Measurements from ENCODE around the gene ATP6V1G3. TPM values are rescaled to one million over a fixed set of nuclear protein-coding genes. Genes with fewer than 3 reads are reported as not detected.
"Not testable (repeated sequence)": the region's sequence is repeated elsewhere in the genome, so short reads cannot be mapped to it uniquely, and the experiment has no call there.

ATP6V1G3 gene
- total RNA-seq, 2 donors from 2014 or later = not detected

GRCh38 chr1:198534548-198535418, 5.7 kb downstream of the ATP6V1G3 start:
- peak overlapping the region; percentile 51 for H3K4me3 Mint-ChIP-seq
- H3K36me3 Mint-ChIP-seq (ENCODE audit: low read depth) = peaks cover 3% of the 10 kb centered on the region
- ATAC-seq (peak; percentile 54), DNase-seq (no peak)
- H3K4me1 Mint-ChIP-seq = peaks cover 21% of the 10 kb centered on the region
- H3K9me3 ChIP-seq (ENCODE audit: control insufficient read depth, low read length, poor library complexity, severe bottlenecking) = no peaks in the 10 kb centered on the region
- no peaks in the 10 kb centered on the region for H3K27me3 Mint-ChIP-seq
- H3K27ac Mint-ChIP-seq = peak overlapping the region; percentile 42

GRCh38 chr1:198531891-198532290, 8.6 kb downstream of the ATP6V1G3 start:
- Mint-ChIP-seq H3K4me1 (peaks cover 15% of the 10 kb centered on the region), H3K27me3 (no peaks in the 10 kb centered on the region), H3K27ac (no peak overlapping the region), H3K36me3 (ENCODE audit: low read depth) (peaks cover 3% of the 10 kb centered on the region), H3K4me3 (no peak overlapping the region)
- ATAC-seq = no peak
- no peak for DNase-seq
- no peaks in the 10 kb centered on the region for H3K9me3 ChIP-seq (ENCODE audit: control insufficient read depth, low read length, poor library complexity, severe bottlenecking)

- peaks cover 18% of the 10 kb centered on the region for H3K4me1 Mint-ChIP-seq
- H3K27ac Mint-ChIP-seq = no peak overlapping the region
- H3K9me3 ChIP-seq (ENCODE audit: control insufficient read depth, low read length, poor library complexity, severe bottlenecking) = no peaks in the 10 kb centered on the region
- H3K27me3 Mint-ChIP-seq = no peaks in the 10 kb centered on the region
- ATAC-seq (no peak), DNase-seq (no peak)
- no peak overlapping the region for H3K4me3 Mint-ChIP-seq
- H3K36me3 Mint-ChIP-seq (ENCODE audit: low read depth) = peaks cover 3% of the 10 kb centered on the region
These were observed 9.5 kb downstream of the ATP6V1G3 start for GRCh38 chr1:198530953-198531352.

GRCh38 chr1:198529414-198529813, 11.1 kb downstream of the ATP6V1G3 start:
- no peak overlapping the region for H3K27ac Mint-ChIP-seq
- H3K4me3 Mint-ChIP-seq = no peak overlapping the region

GRCh38 chr1:198528364-198528763, 12.1 kb downstream of the ATP6V1G3 start:
- Mint-ChIP-seq H3K27ac (no peak overlapping the region), H3K4me1 (peaks cover 15% of the 10 kb centered on the region)
- ATAC-seq = no peak

More at GRCh38 chr1:198529414-198529813, 11.1 kb downstream of the ATP6V1G3 start:
- ATAC-seq (no peak), DNase-seq (no peak)
- no peaks in the 10 kb centered on the region for H3K9me3 ChIP-seq (ENCODE audit: control insufficient read depth, low read length, poor library complexity, severe bottlenecking)
- peaks cover 3% of the 10 kb centered on the region for H3K36me3 Mint-ChIP-seq (ENCODE audit: low read depth)
- peaks cover 16% of the 10 kb centered on the region for H3K4me1 Mint-ChIP-seq
- no peaks in the 10 kb centered on the region for H3K27me3 Mint-ChIP-seq

GRCh38 chr1:198524556-198524955, 15.9 kb downstream of the ATP6V1G3 start:
- DNase-seq (no peak), ATAC-seq (no peak)
- H3K9me3 ChIP-seq (ENCODE audit: control insufficient read depth, low read length, poor library complexity, severe bottlenecking) = no peaks in the 10 kb centered on the region
- no peaks in the 10 kb centered on the region for H3K27me3 Mint-ChIP-seq
- H3K27ac Mint-ChIP-seq = peak overlapping the region; percentile 93
- peak overlapping the region; percentile 89 for H3K4me3 Mint-ChIP-seq
- H3K4me1 Mint-ChIP-seq = peaks cover 39% of the 10 kb centered on the region
- no peaks in the 10 kb centered on the region for H3K36me3 Mint-ChIP-seq (ENCODE audit: low read depth)

More at GRCh38 chr1:198528364-198528763, 12.1 kb downstream of the ATP6V1G3 start:
- no peaks in the 10 kb centered on the region for H3K27me3 Mint-ChIP-seq
- peaks cover 3% of the 10 kb centered on the region for H3K36me3 Mint-ChIP-seq (ENCODE audit: low read depth)
- no peaks in the 10 kb centered on the region for H3K9me3 ChIP-seq (ENCODE audit: control insufficient read depth, low read length, poor library complexity, severe bottlenecking)
- DNase-seq = no peak
- no peak overlapping the region for H3K4me3 Mint-ChIP-seq

GRCh38 chr1:198524127-198524526, 16.4 kb downstream of the ATP6V1G3 start:
- not testable (repeated sequence) for H3K36me3 Mint-ChIP-seq (ENCODE audit: low read depth); H3K9me3 ChIP-seq (ENCODE audit: control insufficient read depth, low read length, poor library complexity, severe bottlenecking); ATAC-seq; DNase-seq; H3K27me3 Mint-ChIP-seq
- Mint-ChIP-seq H3K4me1 (peaks cover 44% of the 10 kb centered on the region), H3K4me3 (peak overlapping the region; percentile 89), H3K27ac (peak overlapping the region; percentile 93)

GRCh38 chr1:198523182-198523950, 17.1 kb downstream of the ATP6V1G3 start:
- Mint-ChIP-seq H3K27ac (peak overlapping the region; percentile 93), H3K4me1 (peaks cover 49% of the 10 kb centered on the region), H3K4me3 (peak overlapping the region; percentile 89), H3K27me3 (no peaks in the 10 kb centered on the region), H3K36me3 (ENCODE audit: low read depth) (no peaks in the 10 kb centered on the region)
- DNase-seq (no peak), ATAC-seq (peak; percentile 60)
- H3K9me3 ChIP-seq (ENCODE audit: control insufficient read depth, low read length, poor library complexity, severe bottlenecking) = no peaks in the 10 kb centered on the region

- DNase-seq (no peak), ATAC-seq (peak; percentile 39)
- H3K4me3 Mint-ChIP-seq = peak overlapping the region; percentile 83
- peak overlapping the region; percentile 93 for H3K27ac Mint-ChIP-seq
- no peaks in the 10 kb centered on the region for H3K36me3 Mint-ChIP-seq (ENCODE audit: low read depth)
- H3K4me1 Mint-ChIP-seq = peaks cover 50% of the 10 kb centered on the region
- no peaks in the 10 kb centered on the region for H3K9me3 ChIP-seq (ENCODE audit: control insufficient read depth, low read length, poor library complexity, severe bottlenecking)
- no peaks in the 10 kb centered on the region for H3K27me3 Mint-ChIP-seq
These were observed 19.8 kb downstream of the ATP6V1G3 start for GRCh38 chr1:198520524-198521254.

- peaks cover 2% of the 10 kb centered on the region for H3K36me3 Mint-ChIP-seq (ENCODE audit: low read depth)
- H3K9me3 ChIP-seq (ENCODE audit: control insufficient read depth, low read length, poor library complexity, severe bottlenecking) = no peaks in the 10 kb centered on the region
- H3K4me1 Mint-ChIP-seq = peaks cover 55% of the 10 kb centered on the region
- ATAC-seq = peak; percentile 76
- H3K4me3 Mint-ChIP-seq = peak overlapping the region; percentile 83
- no peak for DNase-seq
- H3K27me3 Mint-ChIP-seq = no peaks in the 10 kb centered on the region
- H3K27ac Mint-ChIP-seq = peak overlapping the region; percentile 93
These were observed 20.6 kb downstream of the ATP6V1G3 start for GRCh38 chr1:198519639-198520501.

GRCh38 chr1:198517623-198518199, 22.8 kb downstream of the ATP6V1G3 start:
- DNase-seq = no peak
- ATAC-seq = no peak
- Mint-ChIP-seq H3K27ac (no peak overlapping the region), H3K27me3 (no peaks in the 10 kb centered on the region), H3K4me1 (peaks cover 52% of the 10 kb centered on the region), H3K36me3 (ENCODE audit: low read depth) (peaks cover 2% of the 10 kb centered on the region), H3K4me3 (no peak overlapping the region)
- H3K9me3 ChIP-seq (ENCODE audit: control insufficient read depth, low read length, poor library complexity, severe bottlenecking) = no peaks in the 10 kb centered on the region

- Mint-ChIP-seq H3K36me3 (ENCODE audit: low read depth) (peaks cover 3% of the 10 kb centered on the region), H3K27me3 (no peaks in the 10 kb centered on the region), H3K27ac (no peak overlapping the region), H3K4me1 (peaks cover 2% of the 10 kb centered on the region), H3K4me3 (no peak overlapping the region)
- DNase-seq = no peak
- no peak for ATAC-seq
- no peaks in the 10 kb centered on the region for H3K9me3 ChIP-seq (ENCODE audit: control insufficient read depth, low read length, poor library complexity, severe bottlenecking)
These were observed 40.4 kb downstream of the ATP6V1G3 start for GRCh38 chr1:198500096-198500495.

Measured in T-helper 17 cell (primary cell).